Activated CD4-positive, alpha-beta T cell treated with anti-CD3 and anti-CD28 coated beads for 4 hours (primary cell): ENCODE data around the gene GNG12.

Experiments
- DNase-seq, 2 donors: peaks; one replicate each; pipeline ENCODE4 v3.0.0-alpha.2; 2020

The GNG12 gene

DNA sequence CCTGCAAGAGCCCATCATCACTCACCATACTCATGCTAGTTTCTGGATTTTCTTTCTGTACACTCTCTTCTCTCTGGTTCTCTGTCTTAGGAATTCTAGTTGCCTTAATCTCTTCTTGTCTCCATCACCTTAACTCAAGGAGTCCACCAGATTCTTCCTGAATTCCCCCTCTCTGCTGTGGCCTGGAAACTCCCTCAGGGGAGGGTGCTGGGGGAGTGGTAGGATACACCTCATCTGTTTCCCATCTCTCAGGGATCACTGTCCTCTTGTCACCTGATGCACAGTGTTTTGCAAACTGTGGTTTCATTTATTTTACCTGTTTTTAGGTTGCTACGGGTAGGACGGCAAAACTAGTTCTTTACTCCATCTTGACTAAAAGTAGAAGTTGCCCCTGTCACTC lies 6.6 kb upstream of the GNG12 start:
- DNase-seq, result no peak

DNA sequence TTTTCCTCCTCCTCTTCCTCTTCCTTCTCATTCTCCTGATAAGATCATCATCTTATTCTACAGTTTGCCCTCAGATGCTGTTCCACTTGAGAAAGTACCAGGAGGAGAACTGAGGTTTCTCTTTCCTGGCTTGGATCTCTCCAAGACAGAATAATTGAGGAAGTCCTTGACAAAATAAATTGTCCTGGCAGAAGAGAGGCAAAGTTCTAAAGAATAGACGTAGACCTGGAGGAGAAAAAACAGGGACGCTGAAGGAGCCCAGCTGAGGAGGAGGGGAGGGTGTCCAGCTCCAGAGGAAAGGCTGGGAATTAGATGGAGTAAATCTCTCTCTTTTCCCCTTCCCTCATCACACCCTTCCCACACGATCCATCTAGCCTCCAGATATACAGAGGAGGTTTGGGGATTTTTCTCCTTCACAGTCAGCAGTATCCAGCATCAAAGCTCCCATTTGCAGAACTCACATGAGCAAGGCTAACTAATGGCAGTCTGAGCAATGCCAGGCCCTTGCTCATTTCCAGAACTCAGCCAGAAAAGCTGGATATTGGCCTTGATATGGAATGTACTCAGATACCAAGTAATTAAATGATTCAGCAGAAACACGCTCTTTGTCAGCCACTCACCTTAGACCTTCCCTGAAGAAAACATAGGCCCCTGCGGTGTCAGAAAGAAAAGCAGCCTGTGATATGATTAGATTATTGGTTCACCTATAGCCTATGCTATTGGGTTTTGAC lies 5.1 kb upstream of the GNG12 start:
- no peak for DNase-seq

DNA sequence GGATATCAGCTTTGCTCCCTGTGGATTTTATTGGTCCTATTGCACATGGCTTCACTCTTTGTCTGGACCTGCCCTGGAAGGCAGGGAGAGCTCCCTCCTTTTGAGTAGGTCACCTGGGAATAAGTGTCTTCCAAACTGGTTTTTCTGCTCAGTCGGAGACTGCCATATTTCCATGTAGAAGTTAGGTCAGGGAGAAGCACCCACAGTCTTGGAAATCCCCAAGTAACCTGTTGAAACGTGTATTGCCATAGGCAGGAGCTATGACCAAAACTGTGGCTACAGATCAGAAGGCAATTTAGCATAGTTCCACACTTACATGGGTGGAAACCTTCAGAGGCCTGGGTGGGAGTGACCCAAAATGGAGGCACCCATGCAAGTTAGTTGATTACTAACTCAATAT lies 3.5 kb upstream of the GNG12 start:
- no peak for DNase-seq

DNA sequence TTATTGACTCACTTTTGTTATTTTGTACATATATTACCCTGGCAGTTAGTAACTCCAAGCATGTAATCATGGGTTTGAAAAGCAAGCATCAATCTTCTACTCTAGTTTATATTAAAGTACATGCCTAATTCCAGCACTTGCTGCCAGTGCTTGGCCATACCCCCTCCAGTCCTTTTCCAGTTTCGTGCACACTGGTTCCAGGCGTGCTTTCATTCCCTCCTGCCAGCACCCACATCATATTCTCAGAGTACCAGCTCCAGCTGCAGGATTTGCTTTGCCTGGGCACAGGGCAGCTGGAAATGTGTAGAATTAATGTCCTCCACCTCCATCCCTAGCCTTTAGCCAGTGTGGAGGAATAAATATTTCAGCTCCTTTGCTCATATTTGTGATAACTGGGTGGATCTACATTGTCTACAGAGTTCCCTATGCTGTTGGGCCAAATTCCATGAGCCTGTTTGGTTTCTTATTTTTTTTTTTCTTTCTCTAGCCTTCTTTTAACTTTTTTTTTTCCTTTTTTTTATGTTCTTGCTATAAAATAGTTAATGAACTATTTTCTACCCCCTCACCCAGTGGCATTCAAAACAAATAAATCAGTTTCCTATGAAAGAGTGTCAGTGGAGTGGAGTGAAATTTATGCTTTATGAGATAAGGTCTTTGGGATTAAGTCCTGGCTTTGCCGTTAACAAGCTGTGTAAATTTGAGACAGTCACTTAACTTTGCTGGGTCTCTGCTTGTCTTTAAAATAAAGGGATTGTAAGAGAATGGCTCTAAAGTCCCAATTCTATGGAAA lies 2.6 kb upstream of the GNG12 start:
- no peak for DNase-seq

- DNase-seq, result no peak
These were observed 1.1 kb upstream of the GNG12 start for GRCh38 chr1:67834246-67834877.

DNA sequence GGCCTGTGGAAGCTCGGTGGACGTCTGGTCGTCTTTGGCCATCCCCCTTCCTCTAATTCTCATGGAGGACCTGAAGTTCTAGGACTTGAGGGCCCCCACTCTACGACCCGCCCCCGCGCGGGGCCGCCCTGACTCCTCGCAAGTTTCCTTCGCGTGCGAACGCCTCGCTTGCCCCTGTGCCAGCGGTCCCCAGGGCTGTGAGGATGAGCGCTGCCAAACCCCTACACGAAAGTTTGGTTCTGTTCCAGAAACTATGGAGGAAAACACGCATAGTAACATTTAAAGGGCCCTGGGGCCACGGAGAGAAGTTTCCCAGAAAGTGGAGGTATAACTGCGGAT lies 304 bp upstream of the GNG12 start:
- DNase-seq, result no peak

DNA sequence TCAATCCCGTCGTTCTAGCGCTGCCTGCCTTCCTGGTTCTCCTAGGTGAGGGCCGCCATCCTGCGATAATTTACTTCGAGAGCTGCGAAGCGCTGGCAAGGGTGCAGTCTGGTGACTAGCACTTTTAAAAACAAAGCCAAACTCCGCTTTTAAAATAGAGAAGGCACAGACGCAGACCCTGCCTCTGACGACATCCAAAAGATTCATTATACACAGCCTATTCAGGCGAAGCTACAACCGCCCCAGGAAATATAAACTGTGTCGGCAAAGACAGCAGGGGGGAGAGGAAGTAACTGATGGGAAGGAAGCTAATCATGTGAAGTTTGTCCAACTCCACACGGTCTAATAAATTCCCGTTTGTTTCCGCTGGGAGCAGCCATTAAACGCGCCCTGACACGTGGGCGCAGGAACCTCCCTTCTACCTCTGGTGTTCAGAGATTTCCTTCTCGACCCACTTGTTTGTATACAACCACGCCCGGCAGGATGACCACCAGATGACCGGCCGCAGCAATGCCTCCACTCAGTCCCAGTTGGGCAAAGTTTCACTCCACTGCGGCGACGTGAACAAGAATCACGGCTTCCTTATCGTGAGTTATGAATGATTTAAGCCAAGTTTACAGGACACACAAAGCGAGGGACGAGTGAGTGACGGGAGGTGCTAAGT lies 1.3 kb downstream of the GNG12 start:
- DNase-seq, result no peak

GRCh38 chr1:67830928-67831830 lies 2.1 kb downstream of the GNG12 start:
- DNase-seq, result no peak

DNA sequence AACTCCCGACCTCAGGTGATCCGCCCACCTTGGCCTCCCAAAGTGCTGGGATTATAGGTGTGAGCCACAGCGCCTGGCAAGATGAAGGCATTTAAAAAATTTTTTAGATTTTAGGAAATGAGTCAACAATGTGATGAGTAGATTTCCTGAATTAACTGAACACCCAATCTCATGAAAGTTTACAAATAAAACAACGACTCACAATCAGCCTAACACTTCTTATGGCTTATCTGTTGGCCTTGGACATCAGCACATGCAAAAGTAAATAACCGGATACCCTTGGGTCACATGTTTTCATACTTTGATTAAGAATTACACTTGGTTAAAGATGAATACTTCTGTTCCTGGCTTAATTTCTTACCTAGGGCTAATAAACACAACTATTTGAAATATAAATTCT lies 3.0 kb downstream of the GNG12 start:
- no peak for DNase-seq

- no peak for DNase-seq
These were observed 5.6 kb downstream of the GNG12 start for GRCh38 chr1:67827688-67828087.

GRCh38 chr1:67825591-67825990 lies 7.7 kb downstream of the GNG12 start:
- no peak for DNase-seq

DNA sequence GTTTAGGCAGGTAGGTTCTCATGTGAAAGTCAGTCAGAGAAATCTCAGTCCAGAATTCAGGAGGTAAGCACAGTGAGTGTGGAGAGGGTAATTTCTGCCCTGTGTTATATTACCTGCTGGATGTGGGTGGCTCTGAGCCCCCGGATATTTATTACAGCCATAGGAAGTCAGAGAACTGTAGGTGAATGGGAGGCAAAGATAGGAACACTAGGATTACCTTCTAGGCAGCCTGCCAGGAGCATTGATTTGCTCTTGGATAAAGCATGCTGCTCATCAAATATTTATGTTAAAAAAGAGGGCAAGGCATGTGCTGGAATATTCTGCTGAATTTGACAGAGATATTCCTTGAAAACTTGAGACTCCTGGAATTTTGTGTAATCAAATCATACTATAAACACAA lies 8.5 kb downstream of the GNG12 start:
- DNase-seq, result no peak

DNA sequence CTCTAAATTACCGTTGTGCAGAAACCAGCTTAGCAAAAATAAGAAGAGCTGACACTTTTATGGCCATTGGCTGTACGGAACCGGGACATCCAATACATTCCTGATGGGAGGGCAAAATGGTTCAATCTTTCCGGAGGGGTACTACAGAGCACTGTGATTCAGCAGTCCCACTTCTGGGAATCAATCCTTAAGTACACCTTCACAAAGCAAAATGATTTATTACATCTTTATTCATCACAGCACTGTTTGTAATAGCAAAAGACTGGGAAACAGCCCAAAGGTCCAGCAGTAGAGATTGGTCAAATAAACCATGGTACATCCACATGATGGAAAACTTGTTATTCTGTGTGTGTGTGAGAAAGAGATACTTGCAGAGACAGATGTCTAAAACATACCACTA lies 9.7 kb downstream of the GNG12 start:
- no peak for DNase-seq

- DNase-seq, result no peak
These were observed 12.0 kb downstream of the GNG12 start for GRCh38 chr1:67821263-67821662.

GRCh38 chr1:67818725-67819301 lies 14.5 kb downstream of the GNG12 start:
- DNase-seq, result no peak

GRCh38 chr1:67818162-67818561 lies 15.1 kb downstream of the GNG12 start:
- DNase-seq, result no peak

DNA sequence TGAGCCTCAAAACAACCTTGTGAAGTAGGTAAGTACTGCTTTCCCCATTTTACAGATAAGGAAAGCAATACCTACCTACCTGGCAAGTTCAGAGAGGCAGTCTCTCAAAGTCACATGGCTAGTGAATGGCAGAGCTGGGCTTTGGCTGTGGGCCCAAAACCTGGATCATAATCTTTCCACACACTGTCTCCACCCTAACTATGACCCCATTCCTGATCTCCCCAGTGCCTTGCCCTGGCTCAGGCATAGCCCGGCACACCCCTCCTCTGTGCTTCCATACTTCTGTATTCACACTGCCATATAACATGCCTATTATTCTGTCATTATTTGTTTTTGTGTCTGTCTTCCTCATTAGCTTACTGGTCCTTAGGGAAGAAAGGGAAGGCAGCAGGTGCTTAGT lies 15.9 kb downstream of the GNG12 start:
- DNase-seq, result no peak

DNA sequence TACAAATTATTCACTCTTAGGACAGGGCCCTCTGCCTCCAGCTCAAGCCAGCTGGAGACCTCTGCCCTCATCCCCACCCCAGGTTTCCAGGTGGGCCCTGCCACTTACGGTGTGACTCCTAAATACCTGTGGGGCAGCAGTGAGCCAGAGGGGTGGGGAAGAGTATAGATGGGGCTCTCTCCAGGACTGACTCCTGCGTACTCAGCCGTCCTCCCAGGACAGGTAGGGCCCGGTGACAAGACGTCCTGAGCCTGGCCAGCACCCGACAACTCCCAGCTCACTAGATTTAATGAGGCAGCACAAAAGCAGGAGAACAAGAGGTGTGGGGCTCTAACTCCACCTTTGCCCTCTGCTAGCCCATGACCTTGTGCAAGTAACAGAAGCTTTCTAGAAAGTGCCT lies 16.8 kb downstream of the GNG12 start:
- DNase-seq, result no peak

DNA sequence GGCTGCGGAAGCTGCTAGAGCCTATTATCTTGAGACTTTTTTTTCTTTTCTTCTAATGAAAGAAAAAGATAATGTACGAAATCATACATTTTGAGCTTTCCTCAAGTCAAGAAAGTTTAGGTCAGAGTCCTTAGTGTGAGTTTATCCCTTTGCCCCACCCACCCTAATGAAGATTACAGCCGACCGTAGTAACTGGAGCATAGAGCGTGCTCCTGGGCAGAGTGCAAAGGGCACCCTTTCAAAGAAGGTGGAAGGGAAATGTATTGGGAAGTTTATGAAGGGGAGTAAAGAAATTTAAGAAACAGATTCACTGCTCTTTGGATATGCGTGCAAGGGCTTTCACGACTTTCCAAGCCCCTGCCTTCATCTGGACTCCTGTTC lies 17.2 kb downstream of the GNG12 start:
- DNase-seq, result no peak

DNA sequence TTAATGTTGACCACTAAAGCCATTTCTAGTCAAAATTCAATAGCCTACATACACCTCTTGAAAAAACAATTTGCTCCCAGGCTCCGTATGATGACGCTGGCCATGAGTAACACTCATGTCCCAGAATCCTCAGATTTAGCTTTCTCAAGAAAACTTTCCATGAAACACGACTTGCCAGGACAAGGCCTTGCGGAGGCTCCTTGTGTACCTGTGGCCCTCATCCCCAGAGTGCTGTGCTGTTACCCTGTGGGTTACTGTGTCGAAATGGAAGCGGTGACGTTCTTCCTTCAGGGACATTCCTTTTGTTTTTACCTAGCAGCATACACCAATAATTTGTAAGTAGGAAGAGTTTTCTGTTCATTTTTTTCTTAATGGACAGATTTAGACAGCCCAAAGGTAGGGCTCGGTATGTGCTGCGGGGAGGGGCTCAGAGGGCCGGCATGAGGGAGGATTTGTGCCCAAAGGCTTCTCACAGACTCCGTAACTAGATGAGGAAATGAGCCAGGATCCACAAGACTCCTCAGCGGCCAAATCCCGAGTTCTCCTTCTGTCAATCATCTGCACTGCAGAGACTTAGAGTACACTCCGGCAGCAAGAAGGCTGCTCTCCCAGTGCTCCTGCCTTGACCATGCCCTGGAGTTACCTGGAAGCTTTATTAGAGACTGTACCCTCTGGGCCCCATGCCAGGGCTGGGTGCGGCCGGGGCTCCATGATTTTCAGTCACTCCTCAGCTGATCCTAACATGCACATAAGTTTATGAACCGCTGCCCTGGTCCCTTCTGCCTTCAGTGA lies 17.8 kb downstream of the GNG12 start:
- no peak for DNase-seq

GRCh38 chr1:67814121-67814772 lies 19.0 kb downstream of the GNG12 start:
- no peak for DNase-seq
